ENCODE results near the gene CNGA3.
"Not testable (repeated sequence)": the region's sequence is repeated elsewhere in the genome, so short reads cannot be mapped to it uniquely, and the experiment has no call there.

The CNGA3 gene

DNA sequence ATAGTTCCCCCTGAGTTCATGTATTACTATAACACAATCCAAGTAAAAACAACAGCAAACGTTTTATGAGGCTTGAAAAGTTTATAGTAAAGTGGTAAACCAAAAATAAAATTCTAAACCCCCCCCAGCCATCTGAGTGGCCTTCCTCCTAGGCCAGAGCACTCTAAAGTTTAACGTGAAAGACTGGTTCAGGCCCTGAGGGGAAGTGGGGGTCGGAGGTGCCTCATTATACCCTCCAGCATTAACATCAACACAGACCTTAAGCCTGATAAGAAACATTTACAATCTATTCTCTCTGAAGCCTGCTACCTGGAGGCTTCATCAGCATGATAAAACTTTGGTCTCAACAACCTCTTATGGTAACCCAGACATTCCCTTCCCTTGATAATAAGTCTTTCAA lies 29.0 kb upstream of the CNGA3 start:
- no CpG with 5 or more reads among the region's 3 CpGs for WGBS (ENCODE audit: extremely low coverage, insufficient coverage, low lambda C conversion rate)
- Histone ChIP-seq H2BK5ac (ENCODE audit: low read length) (no peak overlapping the region), H4K8ac (ENCODE audit: low read depth, low read length) (no peak overlapping the region), H3K9ac (ENCODE audit: low read length) (no peak overlapping the region), H3K79me1 (ENCODE audit: low read length) (no peaks in the 10 kb centered on the region), H2BK120ac (ENCODE audit: low read depth, low read length) (no peak overlapping the region), H2BK15ac (replicated peaks; ENCODE audit: low read depth) (no peak overlapping the region), H3K4me3 (ENCODE audit: low read length) (no peak overlapping the region), H3K4me1 (ENCODE audit: control insufficient read depth, low read depth, low read length) (peaks cover 2% of the 10 kb centered on the region), H2AK5ac (ENCODE audit: low read length) (no peak overlapping the region), H3K79me2 (ENCODE audit: control insufficient read depth, insufficient read depth, low read length) (no peaks in the 10 kb centered on the region), H3K18ac (ENCODE audit: low read length) (no peak overlapping the region), H3K36me3 (ENCODE audit: control insufficient read depth, insufficient read depth, low read length) (no peaks in the 10 kb centered on the region), H3K56ac (ENCODE audit: low read length) (no peak overlapping the region), H3K4ac (ENCODE audit: low read depth, low read length) (no peak overlapping the region), H3K27me3 (ENCODE audit: insufficient read depth, low read length, poor library complexity) (no peaks in the 10 kb centered on the region), H3K4me2 (ENCODE audit: low read length) (no peak overlapping the region), H3K27ac (ENCODE audit: low read depth, low read length) (no peak overlapping the region), H3K23ac (ENCODE audit: low read length) (no peak overlapping the region), H4K5ac (ENCODE audit: low read length) (no peak overlapping the region)
- DNase-seq: peak; percentile 32

DNA sequence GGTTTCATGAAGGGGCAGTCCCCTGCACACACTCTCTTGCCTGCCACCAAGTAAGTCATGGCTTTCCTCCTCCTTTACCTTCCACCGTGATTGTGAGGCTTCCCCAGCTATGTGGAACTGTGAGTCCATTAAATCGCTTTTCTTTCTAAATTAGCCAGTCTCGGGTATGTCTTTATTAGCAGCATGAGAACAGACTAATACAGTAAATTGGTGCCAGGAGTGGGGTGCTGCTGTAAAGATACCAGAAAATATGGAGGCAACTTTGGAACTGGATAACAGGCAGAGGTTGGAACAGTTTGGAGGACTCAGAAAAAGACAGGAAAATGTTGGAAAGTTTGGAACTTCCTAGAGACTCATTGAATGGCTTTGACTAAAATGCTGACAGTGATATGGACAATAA lies 26.1 kb upstream of the CNGA3 start:
- DNase-seq; H2BK5ac ChIP-seq (ENCODE audit: low read length); H3K27ac ChIP-seq (ENCODE audit: low read depth, low read length); H4K8ac ChIP-seq (ENCODE audit: low read depth, low read length); H3K27me3 ChIP-seq (ENCODE audit: insufficient read depth, low read length, poor library complexity); H3K23ac ChIP-seq (ENCODE audit: low read length); H4K5ac ChIP-seq (ENCODE audit: low read length); H2BK15ac ChIP-seq (replicated peaks; ENCODE audit: low read depth); H3K4me3 ChIP-seq (ENCODE audit: low read length); H3K79me1 ChIP-seq (ENCODE audit: low read length); H3K4me2 ChIP-seq (ENCODE audit: low read length); H3K56ac ChIP-seq (ENCODE audit: low read length); H3K36me3 ChIP-seq (ENCODE audit: control insufficient read depth, insufficient read depth, low read length); H3K18ac ChIP-seq (ENCODE audit: low read length); H2BK120ac ChIP-seq (ENCODE audit: low read depth, low read length); H3K79me2 ChIP-seq (ENCODE audit: control insufficient read depth, insufficient read depth, low read length); H3K4me1 ChIP-seq (ENCODE audit: control insufficient read depth, low read depth, low read length); H3K4ac ChIP-seq (ENCODE audit: low read depth, low read length); H3K9ac ChIP-seq (ENCODE audit: low read length); H2AK5ac ChIP-seq (ENCODE audit: low read length): not testable (repeated sequence)
- no CpG with 5 or more reads among the region's 3 CpGs for whole genome bisulfite sequencing (ENCODE audit: extremely low coverage, insufficient coverage, low lambda C conversion rate)

DNA sequence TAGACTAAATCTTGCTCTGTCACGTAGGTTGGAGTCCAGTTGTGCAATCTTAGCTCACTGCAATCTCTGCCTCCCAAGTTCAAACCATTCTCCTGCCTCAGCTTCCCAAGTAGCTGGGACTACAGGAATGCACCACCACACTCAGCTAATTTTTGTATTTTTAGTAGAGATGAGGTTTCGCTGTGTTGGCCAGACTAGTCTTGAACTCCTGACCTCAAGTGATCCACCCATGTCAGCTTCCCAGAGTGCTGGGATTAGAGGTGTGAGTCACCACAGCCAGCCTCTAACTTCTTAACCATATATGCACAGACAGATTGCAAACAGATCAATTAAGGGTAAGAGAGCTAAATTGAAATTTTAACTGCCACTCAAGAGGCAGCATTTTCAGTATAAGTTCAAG lies 22.1 kb upstream of the CNGA3 start:
- Histone ChIP-seq H3K27me3 (ENCODE audit: insufficient read depth, low read length, poor library complexity) (no peaks in the 10 kb centered on the region), H2BK120ac (ENCODE audit: low read depth, low read length) (no peak overlapping the region), H4K5ac (ENCODE audit: low read length) (no peak overlapping the region), H3K56ac (ENCODE audit: low read length) (no peak overlapping the region), H3K9ac (ENCODE audit: low read length) (no peak overlapping the region), H3K79me2 (ENCODE audit: control insufficient read depth, insufficient read depth, low read length) (no peaks in the 10 kb centered on the region), H3K4me2 (ENCODE audit: low read length) (no peak overlapping the region), H3K23ac (ENCODE audit: low read length) (no peak overlapping the region), H3K4me3 (ENCODE audit: low read length) (no peak overlapping the region), H3K4ac (ENCODE audit: low read depth, low read length) (no peak overlapping the region), H3K4me1 (ENCODE audit: control insufficient read depth, low read depth, low read length) (no peaks in the 10 kb centered on the region), H3K18ac (ENCODE audit: low read length) (no peak overlapping the region), H3K36me3 (ENCODE audit: control insufficient read depth, insufficient read depth, low read length) (no peaks in the 10 kb centered on the region), H2BK5ac (ENCODE audit: low read length) (no peak overlapping the region), H2BK15ac (replicated peaks; ENCODE audit: low read depth) (no peak overlapping the region), H3K79me1 (ENCODE audit: low read length) (no peaks in the 10 kb centered on the region), H2AK5ac (ENCODE audit: low read length) (no peak overlapping the region), H3K27ac (ENCODE audit: low read depth, low read length) (no peak overlapping the region), H4K8ac (ENCODE audit: low read depth, low read length) (no peak overlapping the region)
- DNase-seq: no peak
- no CpG with 5 or more reads among the region's 2 CpGs for WGBS (ENCODE audit: extremely low coverage, insufficient coverage, low lambda C conversion rate)

DNA sequence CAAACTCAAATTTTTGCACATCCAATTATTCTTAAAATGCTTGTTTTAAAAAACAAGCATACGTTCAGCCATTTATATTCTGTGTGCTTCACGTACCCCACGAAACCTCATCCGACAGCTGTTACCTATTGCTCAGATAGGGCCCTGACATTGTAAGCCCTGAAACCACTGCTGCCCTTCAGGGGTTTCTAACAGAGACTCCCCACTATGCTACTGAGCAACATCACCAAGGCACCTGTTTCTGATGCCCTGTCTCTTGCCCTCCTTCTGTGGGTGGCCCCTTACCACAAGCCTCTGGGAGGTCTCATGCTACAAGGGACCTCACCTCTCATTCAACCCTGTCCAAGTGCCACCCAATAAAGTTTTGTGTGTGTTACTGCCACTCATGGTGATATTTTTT lies 18.5 kb upstream of the CNGA3 start:
- no peaks in the 10 kb centered on the region for H3K27me3 ChIP-seq (ENCODE audit: insufficient read depth, low read length, poor library complexity)
- H4K5ac ChIP-seq (ENCODE audit: low read length): no peak overlapping the region
- no peak overlapping the region for H3K23ac ChIP-seq (ENCODE audit: low read length)
- H3K4ac ChIP-seq (ENCODE audit: low read depth, low read length): no peak overlapping the region
- no peak overlapping the region for H2AK5ac ChIP-seq (ENCODE audit: low read length)
- no peaks in the 10 kb centered on the region for H3K79me2 ChIP-seq (ENCODE audit: control insufficient read depth, insufficient read depth, low read length)
- no peak overlapping the region for H2BK15ac ChIP-seq (replicated peaks; ENCODE audit: low read depth)
- no peak overlapping the region for H2BK5ac ChIP-seq (ENCODE audit: low read length)
- DNase-seq: no peak
- H3K56ac ChIP-seq (ENCODE audit: low read length): no peak overlapping the region
- no peaks in the 10 kb centered on the region for H3K79me1 ChIP-seq (ENCODE audit: low read length)
- no peak overlapping the region for H3K18ac ChIP-seq (ENCODE audit: low read length)
- no peak overlapping the region for H3K4me3 ChIP-seq (ENCODE audit: low read length)
- H3K9ac ChIP-seq (ENCODE audit: low read length): no peak overlapping the region
- no CpG with 5 or more reads among the region's 4 CpGs for WGBS (ENCODE audit: extremely low coverage, insufficient coverage, low lambda C conversion rate)
- H2BK120ac ChIP-seq (ENCODE audit: low read depth, low read length): no peak overlapping the region
- H3K4me2 ChIP-seq (ENCODE audit: low read length): no peak overlapping the region
- no peaks in the 10 kb centered on the region for H3K36me3 ChIP-seq (ENCODE audit: control insufficient read depth, insufficient read depth, low read length)
- H3K27ac ChIP-seq (ENCODE audit: low read depth, low read length): no peak overlapping the region
- no peaks in the 10 kb centered on the region for H3K4me1 ChIP-seq (ENCODE audit: control insufficient read depth, low read depth, low read length)
- H4K8ac ChIP-seq (ENCODE audit: low read depth, low read length): no peak overlapping the region

DNA sequence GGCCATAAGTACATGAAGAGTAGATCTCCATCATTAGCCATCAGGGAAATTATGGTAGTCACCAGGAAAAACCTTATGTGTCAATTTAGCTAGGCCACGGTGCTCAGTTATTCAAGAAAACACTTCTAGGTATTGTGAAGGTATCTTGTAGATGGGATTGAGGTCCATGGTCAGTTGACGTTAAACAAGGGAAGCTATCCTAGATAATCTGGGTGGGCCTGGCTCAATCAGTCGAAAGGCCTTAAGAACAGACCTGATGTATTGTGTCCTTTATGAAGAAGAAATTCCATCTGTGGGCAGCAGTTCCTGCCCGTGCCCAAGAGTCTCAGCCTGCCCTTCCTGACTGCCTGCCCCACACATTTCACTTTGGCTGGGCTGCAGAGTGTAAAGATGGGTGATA lies 16.7 kb upstream of the CNGA3 start:
- no peak overlapping the region for H3K4me2 ChIP-seq (ENCODE audit: low read length)
- no CpG with 5 or more reads among the region's 4 CpGs for WGBS (ENCODE audit: extremely low coverage, insufficient coverage, low lambda C conversion rate)
- H3K4me3 ChIP-seq (ENCODE audit: low read length): no peak overlapping the region
- DNase-seq: no peak
- no peaks in the 10 kb centered on the region for H3K79me1 ChIP-seq (ENCODE audit: low read length)
- H2AK5ac ChIP-seq (ENCODE audit: low read length): no peak overlapping the region
- H3K9ac ChIP-seq (ENCODE audit: low read length): no peak overlapping the region
- H3K27me3 ChIP-seq (ENCODE audit: insufficient read depth, low read length, poor library complexity): no peaks in the 10 kb centered on the region
- H2BK15ac ChIP-seq (replicated peaks; ENCODE audit: low read depth): no peak overlapping the region
- H2BK120ac ChIP-seq (ENCODE audit: low read depth, low read length): no peak overlapping the region
- no peak overlapping the region for H2BK5ac ChIP-seq (ENCODE audit: low read length)
- no peak overlapping the region for H4K8ac ChIP-seq (ENCODE audit: low read depth, low read length)
- H3K79me2 ChIP-seq (ENCODE audit: control insufficient read depth, insufficient read depth, low read length): no peaks in the 10 kb centered on the region
- H3K4me1 ChIP-seq (ENCODE audit: control insufficient read depth, low read depth, low read length): peaks cover 8% of the 10 kb centered on the region
- H4K5ac ChIP-seq (ENCODE audit: low read length): no peak overlapping the region
- H3K18ac ChIP-seq (ENCODE audit: low read length): no peak overlapping the region
- H3K23ac ChIP-seq (ENCODE audit: low read length): no peak overlapping the region
- no peak overlapping the region for H3K4ac ChIP-seq (ENCODE audit: low read depth, low read length)
- H3K27ac ChIP-seq (ENCODE audit: low read depth, low read length): no peak overlapping the region
- H3K36me3 ChIP-seq (ENCODE audit: control insufficient read depth, insufficient read depth, low read length): no peaks in the 10 kb centered on the region
- H3K56ac ChIP-seq (ENCODE audit: low read length): no peak overlapping the region

DNA sequence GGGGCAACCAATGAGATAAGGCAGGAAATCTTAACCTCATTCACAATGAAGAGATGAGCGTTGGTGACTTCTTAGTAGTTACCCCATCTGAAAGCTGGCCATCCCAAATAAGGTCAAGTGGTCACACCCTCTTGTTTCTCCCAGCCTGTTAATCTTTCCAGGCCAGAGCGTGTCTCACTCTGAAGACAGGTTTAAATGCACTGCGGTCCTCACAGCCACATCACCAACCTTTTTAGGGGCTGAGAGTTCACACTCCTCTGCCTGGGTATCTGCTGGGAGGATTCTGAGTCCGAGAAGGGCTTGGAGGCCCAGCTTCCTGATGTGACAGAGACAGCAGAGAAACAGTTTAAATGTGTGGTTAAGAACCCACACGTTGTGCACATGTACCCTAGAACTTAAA lies 13.3 kb upstream of the CNGA3 start:
- no peak overlapping the region for H2BK15ac ChIP-seq (replicated peaks; ENCODE audit: low read depth)
- H3K79me2 ChIP-seq (ENCODE audit: control insufficient read depth, insufficient read depth, low read length): no peaks in the 10 kb centered on the region
- H3K4me1 ChIP-seq (ENCODE audit: control insufficient read depth, low read depth, low read length): peaks cover 12% of the 10 kb centered on the region
- H2BK120ac ChIP-seq (ENCODE audit: low read depth, low read length): no peak overlapping the region
- no peak overlapping the region for H3K23ac ChIP-seq (ENCODE audit: low read length)
- no peaks in the 10 kb centered on the region for H3K36me3 ChIP-seq (ENCODE audit: control insufficient read depth, insufficient read depth, low read length)
- no peaks in the 10 kb centered on the region for H3K27me3 ChIP-seq (ENCODE audit: insufficient read depth, low read length, poor library complexity)
- WGBS (ENCODE audit: extremely low coverage, insufficient coverage, low lambda C conversion rate): no CpG with 5 or more reads among the region's 5 CpGs
- no peak overlapping the region for H2AK5ac ChIP-seq (ENCODE audit: low read length)
- no peak overlapping the region for H3K4me3 ChIP-seq (ENCODE audit: low read length)
- no peak overlapping the region for H3K4me2 ChIP-seq (ENCODE audit: low read length)
- DNase-seq: no peak
- H3K4ac ChIP-seq (ENCODE audit: low read depth, low read length): no peak overlapping the region
- H2BK5ac ChIP-seq (ENCODE audit: low read length): no peak overlapping the region
- H4K8ac ChIP-seq (ENCODE audit: low read depth, low read length): no peak overlapping the region
- H3K9ac ChIP-seq (ENCODE audit: low read length): no peak overlapping the region
- no peak overlapping the region for H3K18ac ChIP-seq (ENCODE audit: low read length)
- no peak overlapping the region for H3K56ac ChIP-seq (ENCODE audit: low read length)
- no peak overlapping the region for H4K5ac ChIP-seq (ENCODE audit: low read length)
- no peak overlapping the region for H3K27ac ChIP-seq (ENCODE audit: low read depth, low read length)
- no peaks in the 10 kb centered on the region for H3K79me1 ChIP-seq (ENCODE audit: low read length)

Measured in mesendoderm (in vitro differentiated cells).